ENCODE data around the gene SSPN. TPM values are rescaled to one million over a fixed set of nuclear protein-coding genes. Genes with fewer than 3 reads are reported as not detected.

SSPN gene
- total and polyA plus RNA-seq, 9 of the 15 experiments (the other 6 are each of a cell fraction or from before 2014, with no cell fraction given), result 0.40 TPM; not detected in 8

- TF ChIP-seq, protein P1, sequence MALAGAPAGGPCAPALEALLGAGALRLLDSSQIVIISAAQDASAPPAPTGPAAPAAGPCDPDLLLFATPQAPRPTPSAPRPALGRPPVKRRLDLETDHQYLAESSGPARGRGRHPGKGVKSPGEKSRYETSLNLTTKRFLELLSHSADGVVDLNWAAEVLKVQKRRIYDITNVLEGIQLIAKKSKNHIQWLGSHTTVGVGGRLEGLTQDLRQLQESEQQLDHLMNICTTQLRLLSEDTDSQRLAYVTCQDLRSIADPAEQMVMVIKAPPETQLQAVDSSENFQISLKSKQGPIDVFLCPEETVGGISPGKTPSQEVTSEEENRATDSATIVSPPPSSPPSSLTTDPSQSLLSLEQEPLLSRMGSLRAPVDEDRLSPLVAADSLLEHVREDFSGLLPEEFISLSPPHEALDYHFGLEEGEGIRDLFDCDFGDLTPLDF (CRISPR knock-in tag; IDR thresholded peaks at IDR 0.05), result no peak
- TF ChIP-seq, protein P2, sequence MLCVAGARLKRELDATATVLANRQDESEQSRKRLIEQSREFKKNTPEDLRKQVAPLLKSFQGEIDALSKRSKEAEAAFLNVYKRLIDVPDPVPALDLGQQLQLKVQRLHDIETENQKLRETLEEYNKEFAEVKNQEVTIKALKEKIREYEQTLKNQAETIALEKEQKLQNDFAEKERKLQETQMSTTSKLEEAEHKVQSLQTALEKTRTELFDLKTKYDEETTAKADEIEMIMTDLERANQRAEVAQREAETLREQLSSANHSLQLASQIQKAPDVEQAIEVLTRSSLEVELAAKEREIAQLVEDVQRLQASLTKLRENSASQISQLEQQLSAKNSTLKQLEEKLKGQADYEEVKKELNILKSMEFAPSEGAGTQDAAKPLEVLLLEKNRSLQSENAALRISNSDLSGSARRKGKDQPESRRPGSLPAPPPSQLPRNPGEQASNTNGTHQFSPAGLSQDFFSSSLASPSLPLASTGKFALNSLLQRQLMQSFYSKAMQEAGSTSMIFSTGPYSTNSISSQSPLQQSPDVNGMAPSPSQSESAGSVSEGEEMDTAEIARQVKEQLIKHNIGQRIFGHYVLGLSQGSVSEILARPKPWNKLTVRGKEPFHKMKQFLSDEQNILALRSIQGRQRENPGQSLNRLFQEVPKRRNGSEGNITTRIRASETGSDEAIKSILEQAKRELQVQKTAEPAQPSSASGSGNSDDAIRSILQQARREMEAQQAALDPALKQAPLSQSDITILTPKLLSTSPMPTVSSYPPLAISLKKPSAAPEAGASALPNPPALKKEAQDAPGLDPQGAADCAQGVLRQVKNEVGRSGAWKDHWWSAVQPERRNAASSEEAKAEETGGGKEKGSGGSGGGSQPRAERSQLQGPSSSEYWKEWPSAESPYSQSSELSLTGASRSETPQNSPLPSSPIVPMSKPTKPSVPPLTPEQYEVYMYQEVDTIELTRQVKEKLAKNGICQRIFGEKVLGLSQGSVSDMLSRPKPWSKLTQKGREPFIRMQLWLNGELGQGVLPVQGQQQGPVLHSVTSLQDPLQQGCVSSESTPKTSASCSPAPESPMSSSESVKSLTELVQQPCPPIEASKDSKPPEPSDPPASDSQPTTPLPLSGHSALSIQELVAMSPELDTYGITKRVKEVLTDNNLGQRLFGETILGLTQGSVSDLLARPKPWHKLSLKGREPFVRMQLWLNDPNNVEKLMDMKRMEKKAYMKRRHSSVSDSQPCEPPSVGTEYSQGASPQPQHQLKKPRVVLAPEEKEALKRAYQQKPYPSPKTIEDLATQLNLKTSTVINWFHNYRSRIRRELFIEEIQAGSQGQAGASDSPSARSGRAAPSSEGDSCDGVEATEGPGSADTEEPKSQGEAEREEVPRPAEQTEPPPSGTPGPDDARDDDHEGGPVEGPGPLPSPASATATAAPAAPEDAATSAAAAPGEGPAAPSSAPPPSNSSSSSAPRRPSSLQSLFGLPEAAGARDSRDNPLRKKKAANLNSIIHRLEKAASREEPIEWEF (CRISPR knock-in tag; IDR thresholded peaks at IDR 0.05), result no peak
These were observed 99.6 kb downstream of the SSPN start (continued) for GRCh38 chr12:26295001-26295400.

DNA sequence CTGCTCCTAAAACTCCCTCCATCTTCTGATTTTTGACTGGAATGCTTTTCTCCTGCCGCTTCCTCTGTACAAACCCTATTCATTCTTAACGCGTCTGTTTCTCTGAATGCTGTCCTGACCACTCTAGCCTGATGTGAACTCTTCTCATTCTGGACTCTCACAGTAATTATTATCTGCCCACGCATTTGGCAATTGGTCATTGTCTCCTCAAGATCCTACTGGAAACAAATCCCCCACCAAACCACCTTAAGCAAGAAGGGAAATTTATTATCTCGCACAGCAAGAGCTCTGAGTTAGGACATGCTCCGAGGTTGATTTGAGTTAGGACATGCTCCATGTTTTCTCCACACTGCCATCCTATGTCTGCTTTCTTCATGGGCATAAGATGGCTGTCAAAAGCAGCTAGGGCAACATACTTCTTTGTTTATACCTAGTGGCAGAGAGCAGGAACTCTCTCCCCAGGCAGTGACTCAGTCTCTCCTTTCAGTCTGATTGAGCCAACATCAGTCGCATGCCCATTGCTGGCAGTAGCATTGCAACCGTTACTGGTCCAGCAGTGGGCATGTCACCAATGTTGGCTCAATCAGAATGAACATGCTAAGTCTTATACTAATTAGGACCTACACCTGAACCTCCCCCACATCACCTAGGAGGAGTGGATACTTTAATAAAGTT, 102.2 kb downstream of the SSPN start:
- intact Hi-C loops (cut with micrococcal nuclease), result no loop called here
- Histone ChIP-seq H3K4me1 (replicated peaks in 1 of 2; ENCODE audit: control insufficient read depth in 2 of 2, insufficient read depth in 2 of 2, low read length in 2 of 2) (peaks cover 0 to 9% of the 10 kb centered on the region in 2 experiments; a peak in 3 of 5 replicates), H2AFZ (ENCODE audit: low read depth, low read length) (no peak overlapping the region), H3K9me1 (ENCODE audit: control insufficient read depth, insufficient read depth, low read length) (no peaks in the 10 kb centered on the region), H3K4me3 (no peak overlapping the region), H3K4me2 (ENCODE audit: insufficient read depth, low read length) (no peak overlapping the region), H3K36me3 (ENCODE audit: control insufficient read depth, insufficient read depth, low read length) (no peaks in the 10 kb centered on the region), H3K27ac (ENCODE audit: extremely low read depth, low read depth, low read length) (no peak overlapping the region), H3K9me3 (replicated peaks; ENCODE audit: control insufficient read depth, insufficient read depth, low read depth, low read length) (no peaks in the 10 kb centered on the region), H4K20me1 (replicated peaks; ENCODE audit: control insufficient read depth, insufficient read depth, low read length) (no peaks in the 10 kb centered on the region), H3K9ac (ENCODE audit: insufficient read depth in 1 of 2, low read depth in 2 of 2, low read length in 2 of 2) (no peak overlapping the region), H3K79me2 (ENCODE audit: control insufficient read depth, insufficient read depth, low read length) (no peaks in the 10 kb centered on the region), H3K27me3 (ENCODE audit: control insufficient read depth in 2 of 2, insufficient read depth in 2 of 2, low read length in 2 of 2) (no peaks in the 10 kb centered on the region)
- POLR2A ChIA-PET, result no interaction called here
- DNase-seq (ENCODE audit: extremely low read depth in 1 of 4, low spot score in 3 of 4) (no peak), ATAC-seq (no peak), FAIRE-seq (no peak)
- CTCF ChIA-PET (ENCODE audit: low intra/inter-chr PET ratio), result no interaction called here
- no TSS peak for BruUV-seq (replicated peaks)
- 33% methylated on average over 8 of the region's 8 CpGs for WGBS (ENCODE audit: insufficient coverage, low coverage, missing lambda C conversion rate)
- in situ Hi-C loops (cut with MboI), result no loop called here
- 0 out of 2 replicates have a peak, but pooled peaks have one; percentile 11 for TF ChIP-seq EGR1 (conservative IDR thresholded peaks at IDR 0.05)
- TF ChIP-seq MIER1 (IDR thresholded peaks at IDR 0.05; ENCODE audit: low read depth), result no peak
- TF ChIP-seq DLX4 (CRISPR knock-in tag; IDR thresholded peaks at IDR 0.05), result no peak
- no peak for TF ChIP-seq TFAM (CRISPR knock-in tag; conservative IDR thresholded peaks at IDR 0.05)

Data from K562 (cell line).